Sigmoid colon (tissue), 3 donors: ENCODE results near the gene MOBP.

ENCODE experiments used
- CTCF ChIP-seq, 4 experiments: fragments of 450-650 bp in 3 of 4; fragments of 200-600 bp in 1 of 4; IDR thresholded peaks; one replicate each; pipeline ENCODE4 v1.5.1; 2016 to 2019; ENCODE audit warnings: antibody characterized with exemption in 4 of 4, mild to moderate bottlenecking in 3 of 4, moderate library complexity in 2 of 4
- POLR2A ChIP-seq, 2 donors: fragments of 450-650 bp; IDR thresholded peaks; one replicate each; pipeline ENCODE4 v1.6.1; 2016; ENCODE audit warnings: antibody characterized with exemption in 2 of 2, mild to moderate bottlenecking in 2 of 2, moderate library complexity in 2 of 2

DNA sequence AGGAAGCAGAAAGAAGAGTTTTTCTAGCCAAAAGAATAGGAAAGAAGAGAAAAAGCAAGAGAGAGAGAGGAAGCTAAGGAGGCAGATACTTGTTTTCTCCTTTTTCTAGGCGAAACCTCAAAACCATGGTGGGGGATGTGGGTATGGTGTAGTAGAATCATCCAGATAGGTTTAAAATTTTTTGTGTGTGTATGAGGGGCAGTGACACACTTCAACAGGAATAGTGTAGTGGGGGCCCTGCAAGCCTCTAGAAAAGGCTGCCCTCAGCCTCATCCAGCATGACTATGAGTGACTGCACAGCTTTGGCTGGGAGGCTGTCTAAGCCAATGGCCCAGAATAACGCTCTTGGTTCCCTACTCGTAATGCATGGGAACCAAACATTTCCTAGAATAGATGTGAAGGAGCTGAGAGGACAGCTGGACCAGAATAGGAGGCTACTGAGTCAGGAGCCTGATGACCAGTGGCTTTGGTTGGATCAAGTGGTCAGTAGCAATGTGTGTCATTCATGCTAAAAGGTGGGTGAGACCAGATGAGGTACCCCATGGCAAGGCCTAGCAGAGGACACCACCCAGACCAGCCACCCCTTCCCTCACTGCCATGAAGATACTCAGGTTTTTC is 24.4 kb downstream of the MOBP start:
- TF ChIP-seq POLR2A (IDR thresholded peaks at IDR 0.05) (no peak), CTCF (IDR thresholded peaks at IDR 0.05) (no peak)
